COLO829 (cell line): ENCODE results near the gene EPOP.

Experiments
- DNase-seq: peaks from one replicate; pipeline ENCODE4 v3.0.0; 2012; ENCODE audit warnings: low spot score

EPOP gene

DNA sequence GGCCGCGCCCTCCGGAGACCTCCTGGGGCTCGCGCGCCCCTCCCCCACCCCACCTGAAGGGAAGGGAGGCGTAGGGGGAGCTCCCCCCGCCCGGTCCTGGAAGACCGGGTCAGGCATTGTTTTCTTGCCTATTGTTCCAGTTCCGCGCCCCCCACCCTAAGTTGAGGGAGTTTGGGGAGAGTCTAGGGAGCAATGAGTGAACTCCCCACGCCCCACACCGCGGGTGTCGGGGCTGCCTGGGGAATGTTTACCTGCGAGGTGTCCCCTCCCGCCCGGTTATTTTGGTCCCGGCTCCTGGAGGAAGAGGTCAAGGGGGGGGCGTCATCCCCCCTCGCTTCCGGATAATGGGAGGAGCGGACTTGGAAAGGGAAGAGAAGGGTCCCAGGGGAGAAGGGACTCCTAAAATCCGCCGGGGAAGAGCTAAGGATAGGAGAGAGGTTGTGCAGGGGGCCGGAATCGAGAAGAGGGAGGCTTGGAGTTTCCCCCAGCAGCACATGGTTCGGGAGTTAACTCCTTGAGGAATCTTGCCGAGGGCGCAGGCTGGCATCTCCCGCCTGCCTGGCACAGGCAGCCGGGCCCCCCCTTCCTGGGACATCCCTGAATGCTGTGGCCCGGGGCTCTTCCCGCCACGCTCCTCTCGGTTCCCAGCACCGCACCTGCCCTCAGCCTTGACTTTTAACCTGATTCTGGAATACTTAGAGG, 31.2 kb upstream of the EPOP start:
- DNase-seq = no peak

DNA sequence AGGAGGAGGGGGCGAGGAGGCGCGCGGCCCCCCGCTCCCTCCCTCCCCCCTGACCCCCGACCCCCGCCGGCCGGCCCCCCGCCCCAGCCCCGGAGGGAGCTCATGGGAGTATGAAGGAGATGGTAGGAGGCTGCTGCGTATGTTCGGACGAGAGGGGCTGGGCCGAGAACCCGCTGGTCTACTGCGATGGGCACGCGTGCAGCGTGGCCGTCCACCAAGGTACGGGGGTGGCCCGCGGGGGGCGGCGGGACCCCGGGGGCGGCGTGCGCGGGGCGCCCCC, 30.7 kb upstream of the EPOP start:
- DNase-seq = no peak

DNA sequence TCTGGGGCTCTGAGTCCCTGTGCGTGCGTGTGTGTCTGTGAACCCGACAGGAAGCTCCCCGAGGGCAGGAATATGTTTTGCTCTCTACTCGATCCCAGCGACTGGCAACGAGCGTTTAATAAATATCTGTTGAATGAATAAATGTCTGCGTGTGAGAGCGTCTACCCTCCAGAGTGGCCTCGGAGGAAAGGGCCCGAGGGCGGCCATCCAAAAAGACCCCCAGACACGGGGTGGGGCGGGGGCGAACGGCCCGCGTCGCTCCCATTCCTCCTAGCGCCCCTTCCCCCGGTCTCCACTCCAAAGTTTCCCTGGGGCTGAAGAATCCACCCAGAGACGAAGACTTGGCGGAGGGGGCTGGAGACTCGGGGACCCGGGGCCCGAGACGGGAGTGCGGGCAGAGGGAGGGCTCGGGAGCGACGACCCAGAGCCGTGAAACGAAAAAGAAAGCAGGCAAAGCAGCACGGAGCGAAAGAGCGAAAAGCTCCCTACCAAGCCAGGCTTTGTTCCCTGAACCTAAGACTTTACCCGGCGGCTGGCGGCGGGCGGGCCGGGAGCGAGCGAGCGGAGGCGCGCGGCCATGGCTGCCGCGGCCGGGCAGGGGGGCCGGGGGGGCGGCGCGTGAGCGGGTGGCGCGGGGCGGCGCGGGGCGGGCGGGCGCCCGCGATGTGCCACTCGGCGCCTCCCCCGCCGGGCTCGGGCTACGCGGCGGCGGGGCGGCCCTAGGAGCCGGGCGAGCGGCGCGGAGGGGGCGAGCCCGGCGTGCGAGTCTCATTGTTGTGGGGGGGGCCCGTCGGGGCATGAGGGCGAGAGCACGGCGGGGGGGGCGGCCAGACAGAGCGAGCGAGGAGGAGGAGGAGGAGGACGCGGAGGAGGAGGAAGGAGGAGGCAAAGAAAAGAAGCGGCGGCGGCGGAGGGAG, 30.1 kb upstream of the EPOP start, which contains the start of gene MLLT6:
MLLT6 (plus strand) TSS at position 668 of the 917 bp plus-strand sequence. CDS start 360 bp downstream, outside the sequence.
- peak; percentile 77 for DNase-seq

DNA sequence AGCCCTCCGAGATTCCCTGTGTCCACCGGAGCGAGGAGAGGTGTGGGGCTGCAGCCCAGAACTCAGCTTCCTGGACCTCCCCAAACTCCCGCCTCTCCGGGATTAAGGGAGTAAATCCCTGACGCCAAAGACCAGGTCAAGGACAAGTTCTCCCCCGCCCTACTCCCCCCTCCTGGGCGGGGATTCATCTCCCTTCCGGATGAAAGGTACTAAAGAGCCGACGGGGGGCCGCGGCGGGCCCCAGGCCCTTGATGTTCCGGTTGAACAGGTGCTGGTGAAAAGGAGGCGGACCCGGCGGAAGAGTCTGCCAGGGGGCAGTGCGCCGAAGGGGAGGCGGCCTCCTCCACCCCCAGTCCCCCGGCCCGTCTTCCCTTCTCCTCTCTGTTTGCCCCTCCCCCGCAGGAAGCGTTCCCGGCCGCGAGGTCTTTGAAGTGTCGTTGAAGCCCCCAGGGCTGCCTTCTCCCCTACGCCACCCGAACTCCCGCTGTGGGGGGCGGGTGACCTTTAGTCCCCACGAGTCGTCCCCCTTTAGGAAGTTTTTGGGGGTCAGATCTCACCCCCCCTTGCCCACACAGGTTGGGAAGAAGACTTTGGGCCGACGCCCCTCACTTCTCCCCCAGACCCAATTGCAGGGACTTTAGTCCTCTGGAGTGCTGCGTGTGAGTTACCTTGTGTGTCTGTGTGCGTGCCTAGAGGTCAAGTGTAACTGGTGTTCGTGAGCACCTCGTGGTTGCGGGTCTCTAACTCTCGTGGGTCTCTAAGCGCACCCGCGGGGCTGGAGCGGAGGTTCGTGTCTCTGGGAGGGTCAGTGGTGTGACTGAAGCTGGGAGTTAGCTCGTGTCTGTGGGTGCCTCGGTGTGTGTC, 29.2 kb upstream of the EPOP start:
- DNase-seq = no peak

DNA sequence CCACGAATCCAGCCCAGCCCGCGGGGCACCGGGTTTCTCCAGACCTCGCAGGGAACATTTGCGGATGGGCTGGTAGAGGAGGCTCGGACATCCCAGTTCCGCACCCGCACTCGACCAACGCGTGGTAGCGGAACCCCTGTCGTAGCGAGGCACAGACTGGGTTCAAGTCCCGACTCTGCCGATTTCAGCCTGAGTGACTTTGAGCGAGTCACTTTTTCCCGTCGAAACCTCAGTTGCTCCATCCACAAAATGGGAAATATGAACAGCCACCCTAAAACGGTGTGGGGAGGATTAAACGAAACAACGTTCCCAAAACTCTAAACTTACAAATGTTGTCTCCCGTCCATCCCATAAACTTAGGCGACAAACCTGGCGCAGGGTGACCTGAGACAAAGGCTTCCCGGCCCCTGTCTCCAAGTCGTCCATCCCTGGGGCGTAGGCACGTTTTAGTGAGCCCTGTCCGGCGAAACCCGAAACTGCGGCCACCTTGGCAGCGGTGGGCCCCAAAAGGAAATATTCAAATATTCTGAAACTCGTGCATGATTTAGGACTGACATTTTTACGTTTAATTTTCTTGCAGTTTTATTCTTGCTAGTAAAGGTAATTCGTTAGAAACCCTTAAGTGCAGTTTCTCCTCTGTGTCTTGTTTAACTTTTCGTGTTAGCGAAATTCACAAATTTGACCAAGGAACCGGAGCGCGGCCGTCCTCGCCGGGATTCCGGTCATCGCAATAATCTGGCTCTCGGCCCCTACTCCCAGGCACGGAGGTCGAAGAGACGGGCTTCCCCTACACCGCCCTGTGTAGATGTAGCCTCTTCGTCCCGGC, 28.4 kb upstream of the EPOP start:
- no peak for DNase-seq

DNA sequence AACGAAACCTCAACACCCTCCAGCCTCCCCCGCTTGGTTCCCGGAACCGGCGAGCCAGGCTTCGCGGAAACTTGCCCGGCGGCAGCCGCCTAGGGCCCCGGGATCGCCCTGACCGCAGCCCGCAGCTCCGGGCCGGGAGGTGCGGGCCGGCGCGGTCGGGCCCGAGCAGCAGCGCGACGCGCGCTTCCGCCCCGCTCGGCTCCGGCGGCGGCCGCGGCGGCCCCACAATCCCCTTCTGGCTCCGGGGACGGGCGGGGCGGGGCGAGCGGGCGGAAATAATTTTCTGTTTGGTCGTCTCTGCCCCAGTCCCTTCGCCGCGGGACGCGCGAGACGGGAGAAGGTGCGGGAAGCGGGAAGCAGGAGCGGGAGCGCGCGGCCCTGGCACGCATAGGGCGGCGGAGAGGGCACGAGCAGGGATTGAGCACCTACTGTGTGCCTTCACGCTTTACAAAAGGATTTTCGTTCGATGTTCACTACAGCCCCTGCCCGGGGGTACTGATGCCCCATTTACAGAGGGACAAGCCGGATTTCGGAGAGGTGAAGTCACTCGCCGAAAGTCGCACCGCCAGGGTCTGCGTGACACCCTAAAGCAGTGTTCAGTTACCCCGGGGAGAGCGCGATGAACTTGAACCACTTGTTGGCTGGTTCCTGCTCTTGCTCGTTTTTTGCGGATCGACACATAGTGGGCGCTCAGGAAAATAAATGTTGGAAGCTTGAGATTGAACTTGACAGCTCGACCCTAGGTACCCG, 27.6 kb upstream of the EPOP start:
- DNase-seq = peak; percentile 81

DNA sequence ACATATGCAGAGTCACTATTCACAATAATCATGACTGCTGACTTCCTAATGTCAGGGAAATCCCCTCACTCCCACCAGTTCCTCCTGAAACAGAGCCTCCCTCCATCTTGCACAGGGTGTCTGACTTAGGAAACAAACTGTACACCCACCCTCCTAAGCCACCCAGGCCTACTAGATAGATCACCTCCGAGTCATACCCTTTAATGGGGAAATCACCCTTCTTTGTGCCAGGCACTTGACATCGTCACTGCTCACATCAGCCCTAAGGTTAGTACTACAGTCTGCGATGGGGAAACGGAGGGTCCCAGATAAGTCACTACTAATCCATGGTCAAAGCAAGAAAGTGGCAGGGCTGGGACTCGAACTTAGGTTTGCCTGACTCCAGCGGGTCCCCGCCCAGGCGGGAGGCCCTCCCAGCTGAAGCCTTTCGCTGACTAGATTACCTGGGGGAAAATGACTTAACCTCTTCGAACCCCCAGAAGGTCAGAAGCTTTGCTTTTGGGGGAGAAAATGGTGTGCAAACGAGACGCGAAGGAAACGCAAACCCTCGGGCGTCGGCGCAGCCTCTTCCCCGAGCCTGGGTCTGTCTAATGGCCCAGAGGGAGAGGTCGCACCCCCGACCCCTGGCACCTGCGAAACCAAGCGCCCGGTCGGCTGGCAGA, 26.9 kb upstream of the EPOP start:
- no peak for DNase-seq

DNA sequence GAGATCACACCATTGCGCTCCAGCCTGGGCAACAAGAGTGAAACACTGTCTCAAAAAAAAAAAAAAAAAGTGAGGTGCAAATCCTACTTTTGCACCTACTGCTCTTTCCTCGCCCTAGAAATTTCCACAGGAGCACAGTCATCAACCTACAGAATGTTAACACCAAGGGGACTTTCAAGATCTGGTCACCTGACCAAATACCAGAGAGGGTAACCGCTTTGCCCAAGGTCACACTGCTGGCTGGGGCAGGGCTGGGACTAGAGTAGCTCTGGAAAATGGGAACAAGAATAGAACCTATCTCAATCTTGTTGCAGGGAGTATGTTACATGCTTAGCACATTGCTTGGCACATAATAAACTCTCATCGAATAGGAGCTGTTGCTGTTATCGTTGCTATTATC, 24.0 kb upstream of the EPOP start:
- DNase-seq = no peak

DNA sequence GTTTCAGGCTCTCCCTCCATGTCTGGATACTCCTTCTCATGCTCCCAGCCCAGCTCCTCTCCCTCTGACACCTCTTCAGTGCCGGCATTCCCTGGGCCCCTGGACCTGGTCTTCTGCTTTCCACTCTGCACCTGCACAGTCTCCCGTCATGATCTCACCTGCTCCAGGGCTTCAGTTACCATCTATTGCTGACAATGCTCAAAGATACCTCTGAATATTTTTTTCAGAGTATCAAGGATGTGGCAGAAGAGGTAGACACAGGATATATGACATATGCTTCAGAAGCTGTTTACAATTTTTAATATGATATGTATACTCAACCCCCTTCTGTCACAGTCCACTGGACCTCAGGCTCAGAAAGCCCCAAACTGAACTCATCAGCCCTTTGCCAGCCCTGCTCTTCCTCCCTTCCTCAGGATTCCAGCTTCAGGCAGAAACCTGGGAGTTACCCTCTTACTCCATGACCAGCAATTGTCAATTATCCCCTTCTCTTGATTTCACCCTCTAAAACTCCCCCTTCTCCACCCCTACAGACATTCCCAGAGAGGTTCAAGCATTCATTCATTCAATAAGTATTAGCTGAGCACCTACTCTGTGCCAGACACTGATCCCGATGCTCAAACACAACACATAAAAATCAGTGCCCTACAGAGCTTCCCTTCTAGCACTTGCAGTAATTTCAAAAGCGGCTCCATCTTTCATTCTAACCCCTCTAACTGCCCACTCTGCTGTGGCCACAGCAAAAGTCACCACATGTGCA, 22.5 kb upstream of the EPOP start:
- no peak for DNase-seq

DNA sequence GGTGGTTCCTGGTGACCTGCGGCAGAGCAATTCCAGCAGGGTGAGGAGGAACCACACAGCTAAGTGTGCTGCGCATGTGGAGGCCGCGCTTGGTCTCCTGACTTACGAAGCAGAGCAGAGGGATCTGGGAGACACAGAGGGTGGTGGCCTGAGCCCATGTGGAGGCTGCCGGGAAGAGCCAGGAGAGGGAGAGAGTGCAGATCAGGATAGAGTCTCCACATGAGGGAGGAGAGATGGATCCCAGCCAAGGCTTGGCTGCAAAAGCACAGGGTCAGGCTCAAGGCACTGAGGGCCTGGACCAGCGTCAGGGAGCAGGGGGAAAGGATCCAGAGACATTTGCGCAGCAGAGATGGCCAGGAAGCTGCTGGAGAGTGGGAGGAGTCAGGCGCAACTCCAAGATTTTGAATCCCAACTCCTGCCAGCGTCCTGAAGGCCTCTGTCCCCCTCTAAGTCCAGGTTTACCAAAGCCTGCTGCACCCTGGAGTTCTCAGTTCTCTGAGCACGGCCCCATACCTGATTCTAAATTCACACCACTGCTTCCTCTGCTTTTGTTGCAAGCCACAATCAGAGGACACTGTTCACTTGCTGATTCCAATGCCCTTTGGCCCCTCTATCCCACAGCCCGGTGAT, 19.1 kb upstream of the EPOP start:
- no peak for DNase-seq

DNA sequence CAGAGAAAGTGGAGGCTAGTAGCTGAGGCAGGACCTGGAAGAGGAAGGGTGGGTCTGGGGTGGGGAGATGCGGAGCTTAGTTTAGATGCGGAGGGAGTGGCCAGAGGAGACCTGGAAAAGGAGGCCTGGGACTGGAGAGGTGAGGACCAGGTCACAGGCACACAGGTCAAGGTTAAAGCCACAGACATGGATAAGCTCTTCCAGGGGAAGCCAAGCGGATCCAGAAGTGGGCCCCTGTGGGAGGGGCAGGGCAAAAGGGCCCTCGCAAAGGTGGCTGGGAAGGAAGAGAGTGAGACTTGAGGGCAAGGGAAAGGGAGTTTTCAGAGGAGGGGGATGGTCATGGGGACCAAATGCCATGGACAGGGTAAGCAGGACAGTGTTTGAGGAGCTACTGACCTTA, 16.4 kb upstream of the EPOP start:
- DNase-seq = no peak

DNA sequence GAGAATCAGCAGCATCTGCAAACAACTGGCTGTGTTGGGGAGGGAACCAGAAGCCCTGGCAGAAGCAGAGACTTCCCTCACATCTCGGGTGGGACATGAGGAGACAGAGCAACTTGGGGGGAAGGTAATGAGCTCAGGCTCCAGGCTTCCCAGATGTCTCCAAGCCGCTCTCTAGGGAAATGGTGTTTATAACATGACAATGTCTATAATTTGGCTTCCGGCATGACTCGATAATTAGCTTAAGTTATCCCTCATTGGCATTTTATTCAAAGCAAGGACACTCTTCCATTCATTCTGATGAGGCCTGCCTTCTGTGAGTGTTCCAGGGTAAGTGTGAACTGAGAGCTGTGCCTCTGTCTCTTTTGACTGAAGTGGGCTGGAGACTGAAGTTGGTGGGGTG, 15.6 kb upstream of the EPOP start:
- DNase-seq = no peak

DNA sequence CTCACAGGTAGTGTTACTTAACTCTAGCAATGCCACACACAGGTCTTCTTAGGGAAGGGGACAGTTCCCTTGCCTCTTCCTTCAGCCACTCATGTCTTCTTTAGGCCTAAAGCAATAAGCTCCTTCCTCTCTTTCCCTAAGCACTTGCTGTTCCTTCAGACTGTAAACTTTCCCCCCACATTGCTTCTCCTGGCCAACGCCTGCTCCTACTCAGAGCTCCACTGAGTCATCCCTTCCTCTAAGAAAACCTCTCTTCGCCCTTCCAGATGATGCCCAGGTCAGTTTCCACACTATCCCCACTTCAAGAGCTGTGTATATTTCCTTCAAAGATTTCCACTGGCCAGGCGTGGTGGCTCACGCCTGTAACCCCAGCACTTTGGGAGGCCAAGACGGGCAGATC, 12.5 kb upstream of the EPOP start:
- DNase-seq = no peak

DNA sequence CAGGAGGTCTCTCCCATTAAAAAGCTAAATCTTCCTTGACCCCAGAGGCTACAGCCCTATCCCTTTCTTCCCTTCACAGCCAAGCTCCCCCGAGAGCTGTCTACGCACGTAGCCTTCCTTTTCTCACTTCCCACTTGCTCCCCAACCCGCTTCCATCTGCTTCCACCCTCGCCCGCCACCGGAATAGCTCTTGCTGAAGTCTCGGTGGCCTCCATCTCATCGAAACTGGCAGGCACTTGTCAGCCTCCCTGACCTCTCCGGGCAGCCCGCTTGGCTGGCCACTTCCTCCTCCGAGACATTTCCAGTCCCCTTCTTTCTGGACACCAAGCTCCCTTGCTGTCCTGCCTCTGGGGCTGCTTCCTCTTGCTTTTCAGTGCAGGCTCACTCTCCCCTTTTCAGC, 10.7 kb upstream of the EPOP start:
- DNase-seq = no peak

DNA sequence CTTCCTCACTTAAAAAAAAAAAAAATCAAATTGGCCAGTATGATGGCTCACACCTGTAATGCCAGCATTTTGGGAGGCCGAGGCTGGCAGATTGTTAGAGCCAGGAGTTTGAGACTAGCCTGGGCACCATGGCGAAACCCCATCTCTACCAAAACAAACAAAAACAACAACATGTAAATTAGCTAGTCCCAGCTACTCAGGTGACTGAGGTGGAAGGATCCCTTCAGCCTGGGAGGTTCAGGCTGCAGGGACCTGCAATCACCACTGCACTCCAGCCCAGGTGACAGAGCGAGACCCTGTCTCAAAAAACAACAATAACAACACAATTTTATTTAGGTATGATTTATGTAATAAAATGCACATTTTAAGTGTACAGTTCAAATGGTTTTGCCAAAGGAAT, 6.3 kb upstream of the EPOP start:
- no peak for DNase-seq

DNA sequence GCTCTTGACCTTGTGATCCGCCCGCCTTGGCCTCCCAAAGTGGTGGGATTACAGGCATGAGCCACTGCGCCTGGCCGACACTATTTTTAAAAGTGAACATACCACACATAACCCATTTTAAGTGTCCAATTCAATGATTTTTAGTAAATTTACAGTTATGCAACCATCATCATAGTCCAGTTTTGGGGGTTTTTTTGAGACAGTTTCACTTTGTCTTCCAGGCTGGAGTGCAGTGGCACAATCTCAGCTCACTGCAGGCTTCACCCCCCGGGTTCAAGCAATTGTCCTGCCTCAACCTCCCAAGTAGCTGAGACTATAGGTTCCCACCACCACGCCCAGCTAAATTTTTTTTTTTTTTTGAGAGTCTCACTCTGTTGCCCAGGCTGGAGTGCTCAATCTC, 3.1 kb upstream of the EPOP start:
- DNase-seq = no peak

DNA sequence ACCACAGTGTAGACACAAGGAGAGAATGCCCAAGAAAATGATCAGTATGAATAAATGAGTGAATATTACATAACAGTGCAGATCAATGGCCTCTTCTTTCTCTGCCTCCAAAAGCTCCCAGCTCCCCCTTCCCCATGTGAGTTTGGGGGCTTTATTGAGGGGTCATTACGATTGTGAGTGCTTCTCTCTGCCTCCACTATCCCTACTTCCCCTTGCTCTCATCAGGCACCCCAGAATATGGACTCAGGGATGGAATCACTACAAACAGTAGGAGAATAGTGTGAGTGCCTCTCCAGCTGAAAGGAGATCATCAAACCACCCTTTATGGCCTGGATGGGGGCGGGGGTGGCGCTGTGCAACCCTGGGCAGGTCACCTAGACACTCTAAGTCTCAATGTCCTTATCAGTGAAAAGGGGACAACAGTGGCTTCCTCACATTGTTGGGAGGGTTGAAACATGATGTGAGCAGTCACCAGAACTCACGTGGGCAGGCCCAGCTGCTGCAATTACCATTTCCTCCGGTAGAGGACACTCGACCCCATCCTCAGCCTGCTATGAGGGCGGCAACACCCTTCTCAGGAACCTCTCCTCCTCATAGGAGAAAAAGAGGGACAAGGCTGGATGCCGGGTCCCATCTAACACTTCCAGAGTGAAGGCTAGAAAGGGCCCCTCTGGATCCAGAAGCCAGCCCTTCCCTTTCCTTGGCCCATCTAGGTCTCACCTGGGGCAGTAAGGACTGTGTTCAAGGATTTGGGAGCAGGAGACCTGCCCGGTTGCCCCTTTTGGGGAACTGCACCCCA, 2.1 kb upstream of the EPOP start:
- DNase-seq = peak; percentile 85

DNA sequence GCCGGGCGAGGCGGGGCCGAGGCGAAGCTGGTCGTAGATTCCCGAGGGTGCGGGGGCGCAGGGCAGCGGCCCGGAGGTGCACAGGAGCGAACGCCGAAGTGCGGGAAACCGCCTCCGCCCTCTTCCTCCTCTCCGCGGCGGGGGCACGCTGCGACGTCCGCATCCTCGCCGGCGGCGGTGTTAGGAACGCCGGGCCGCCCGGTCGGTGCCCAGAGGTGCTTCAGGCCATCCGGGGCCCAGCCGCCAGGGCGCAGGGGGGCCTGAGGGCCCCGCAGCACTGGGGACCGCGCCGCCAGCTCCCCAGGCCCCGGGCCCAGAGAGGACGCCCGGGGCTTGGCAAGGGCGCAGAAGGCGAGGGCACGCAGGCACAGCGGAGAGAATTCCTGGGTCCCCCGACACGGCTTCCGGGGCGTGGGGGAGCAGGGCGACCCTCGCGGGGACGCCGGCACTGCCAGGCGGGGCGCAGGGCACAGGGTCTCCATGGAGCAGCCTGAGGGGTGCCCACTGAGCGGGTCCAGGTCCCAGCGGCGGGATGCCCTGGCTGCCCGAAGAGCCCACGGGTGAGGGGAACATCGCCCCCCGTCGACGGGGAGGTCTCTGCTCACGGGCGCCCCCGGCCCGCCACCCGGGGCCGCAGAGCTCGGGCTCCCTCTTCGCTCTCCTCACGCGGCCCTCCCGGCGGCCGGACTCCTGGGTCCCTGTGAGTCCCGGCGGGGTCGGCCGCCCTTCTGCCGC, 576 bp downstream of the EPOP start:
- DNase-seq = no peak
